ENCODE results near the gene PMVK. TPM values are rescaled to one million over a fixed set of nuclear protein-coding genes. Genes with fewer than 3 reads are reported as not detected.

The PMVK gene
- total RNA-seq, 1 experiment from 2014 or later = 24.0 TPM

- no peak overlapping the region for H3K9ac ChIP-seq (ENCODE audit: low read length)
- intact Hi-C loops (cut with micrococcal nuclease) = no loop called here
- TF ChIP-seq JUND (IDR thresholded peaks at IDR 0.05) (no peak), POLR2AphosphoS5 (IDR thresholded peaks at IDR 0.05; ENCODE audit: low read depth, low read length) (no peak), ZFX (IDR thresholded peaks at IDR 0.05) (no peak), ATF3 (IDR thresholded peaks at IDR 0.05) (no peak), SRF (IDR thresholded peaks at IDR 0.05; ENCODE audit: low read depth) (no peak), SIN3A (IDR thresholded peaks at IDR 0.05; ENCODE audit: low read depth) (no peak), FOSL1 (IDR thresholded peaks at IDR 0.05; ENCODE audit: low read depth) (no peak), YY1 (IDR thresholded peaks at IDR 0.05; ENCODE audit: extremely low read depth, insufficient replicate concordance, low read depth, low read length) (no peak), RAD21 (IDR thresholded peaks at IDR 0.05; ENCODE audit: low read depth) (no peak), MAX (IDR thresholded peaks at IDR 0.05) (no peak)
- peaks cover 27 to 57% of the 10 kb centered on the region in 2 experiments for H3K4me1 ChIP-seq (ENCODE audit: control insufficient read depth in 1 of 2, insufficient read depth in 2 of 2, low read length in 2 of 2)
- no peaks in the 10 kb centered on the region for H3K27me3 ChIP-seq (ENCODE audit: insufficient read depth, low read length)
- H3K36me3 ChIP-seq (ENCODE audit: control insufficient read depth in 1 of 2, insufficient read depth in 2 of 2, low read length in 2 of 2) = peaks cover 8 to 21% of the 10 kb centered on the region in 2 experiments; a peak in 2 of 4 replicates
- no peaks in the 10 kb centered on the region for H3K9me3 ChIP-seq (ENCODE audit: control insufficient read depth in 1 of 2, insufficient read depth in 1 of 2, low read depth in 1 of 2, low read length in 2 of 2)
- no peaks in the 10 kb centered on the region for H4K20me1 ChIP-seq (ENCODE audit: insufficient read depth)
- no peak overlapping the region for H3K4me3 ChIP-seq (replicated peaks in 1 of 2; ENCODE audit: low read depth in 1 of 2, low read length in 2 of 2)
- BruUV-seq (replicated peaks) = no TSS peak
- H3K4me2 ChIP-seq (ENCODE audit: low read length) = no peak overlapping the region
- no peak overlapping the region for H3K27ac ChIP-seq (ENCODE audit: low read depth, low read length)
- ATAC-seq = no peak
- peaks cover 17% of the 10 kb centered on the region for H3K79me2 ChIP-seq (ENCODE audit: insufficient read depth, low read length)
- H3K9me2 ChIP-seq (ENCODE audit: insufficient read depth) = no peaks in the 10 kb centered on the region
- ChIA-PET CTCF (no interaction called here), POLR2A (no interaction called here), RAD21 (ENCODE audit: low non-redundant PET in 1 of 2, low total read pairs in 2 of 2, uncharacterized antibody in 2 of 2, unreplicated experiment in 2 of 2) (interaction anchor here in 1 of 2 experiments (0.6 kb wide), 1 partner anchor 343 kb away, joined by 3 read pairs; no protein-coding TSS in a partner anchor)
- no peak for DNase-seq (ENCODE audit: low read depth, low spot score)
- no peak overlapping the region for H2AFZ ChIP-seq (ENCODE audit: low read depth, low read length, poor library complexity, severe bottlenecking)
Measured at GRCh38 chr1:154958681-154959425, 22.3 kb upstream of the PMVK start.

- TF ChIP-seq RAD21 (IDR thresholded peaks at IDR 0.05; ENCODE audit: low read depth) = no peak
- TF ChIP-seq YY1 (IDR thresholded peaks at IDR 0.05; ENCODE audit: extremely low read depth, insufficient replicate concordance, low read depth, low read length) = no peak
- TF ChIP-seq CTCF (IDR thresholded peaks at IDR 0.05 in 2 of 3, conservative IDR thresholded peaks at IDR 0.05 in 1 of 3; ENCODE audit: borderline replicate concordance in 1 of 3, insufficient read depth in 1 of 3, low read depth in 2 of 3, low read length in 2 of 3) = no peak
- no peak for ATAC-seq
- Histone ChIP-seq H3K27me3 (ENCODE audit: insufficient read depth, low read length) (no peaks in the 10 kb centered on the region), H3K79me2 (ENCODE audit: insufficient read depth, low read length) (peaks cover 14% of the 10 kb centered on the region), H3K4me2 (ENCODE audit: low read length) (no peak overlapping the region), H4K20me1 (ENCODE audit: insufficient read depth) (no peaks in the 10 kb centered on the region), H3K9ac (ENCODE audit: low read length) (no peak overlapping the region), H3K36me3 (ENCODE audit: control insufficient read depth in 1 of 2, insufficient read depth in 2 of 2, low read length in 2 of 2) (peaks cover 4 to 15% of the 10 kb centered on the region in 2 experiments; a peak in 2 of 4 replicates), H3K4me3 (replicated peaks in 1 of 2; ENCODE audit: low read depth in 1 of 2, low read length in 2 of 2) (no peak overlapping the region), H2AFZ (ENCODE audit: low read depth, low read length, poor library complexity, severe bottlenecking) (no peak overlapping the region), H3K9me3 (ENCODE audit: control insufficient read depth in 1 of 2, insufficient read depth in 1 of 2, low read depth in 1 of 2, low read length in 2 of 2) (no peaks in the 10 kb centered on the region), H3K27ac (ENCODE audit: low read depth, low read length) (no peak overlapping the region), H3K9me2 (ENCODE audit: insufficient read depth) (no peaks in the 10 kb centered on the region), H3K4me1 (ENCODE audit: control insufficient read depth in 1 of 2, insufficient read depth in 2 of 2, low read length in 2 of 2) (peaks cover 25 to 51% of the 10 kb centered on the region in 2 experiments)
- POLR2A ChIA-PET = no interaction called here
- RAD21 ChIA-PET (ENCODE audit: low non-redundant PET in 1 of 2, low total read pairs in 2 of 2, uncharacterized antibody in 2 of 2, unreplicated experiment in 2 of 2) = interaction anchor here in 1 of 2 experiments (0.6 kb wide), 1 partner anchor 344 kb away, joined by 3 read pairs; no protein-coding TSS in a partner anchor
- intact Hi-C loops (cut with micrococcal nuclease) = no loop called here
- BruUV-seq (replicated peaks) = TSS peak; percentile 1
- CTCF ChIA-PET = no interaction called here
- DNase-seq (ENCODE audit: low read depth, low spot score) = no peak
Measured at GRCh38 chr1:154958036-154958435, 21.5 kb upstream of the PMVK start.

Data from HCT116 (cell line).